SK-N-SH (cell line): ENCODE measurements around the gene EVI2B.

Source experiments
- CHD2 ChIP-seq: fragments of 150-350 bp; IDR thresholded peaks from 2 replicates; pipeline ENCODE4 v1.6.1; 2018; ENCODE audit warnings: low read length; ENCODE audit not compliant: partially characterized antibody
- CTCF ChIP-seq: fragments of 200-600 bp; sonication (generic); IDR thresholded peaks from 2 replicates; pipeline ENCODE4 v1.6.1; 2017; ENCODE audit warnings: antibody characterized with exemption, mild to moderate bottlenecking, moderate library complexity
- EP300 ChIP-seq, 2 experiments: IDR thresholded peaks; 2 replicates each; pipeline versions ENCODE4 v1.4.0 to v1.6.1; 2012; ENCODE audit warnings: borderline replicate concordance in 1 of 2, low read depth in 1 of 2, low read length in 1 of 2
- EZH2phosphoT487 ChIP-seq: fragments of 200-600 bp; sonication (generic); IDR thresholded peaks from 2 replicates; pipeline ENCODE4 v1.6.1; 2017; ENCODE audit warnings: low read depth, mixed run types, mild to moderate bottlenecking, antibody characterized with exemption, moderate library complexity, borderline replicate concordance
- FOXJ3 ChIP-seq: sonication (generic); formaldehyde crosslinking; IDR thresholded peaks from 2 replicates; pipeline ENCODE4 v1.5.1; 2020; ENCODE audit warnings: mild to moderate bottlenecking, missing genetic modification reagents
- IRF3 ChIP-seq: fragments of 150-350 bp; IDR thresholded peaks from 2 replicates; pipeline ENCODE4 v1.6.1; 2016; ENCODE audit warnings: mild to moderate bottlenecking, low read depth, low read length
- POLR2AphosphoS5 ChIP-seq: IDR thresholded peaks from 2 replicates; pipeline ENCODE4 v1.6.1; 2012; ENCODE audit warnings: low read depth, low read length
- RCOR1 ChIP-seq: fragments of 150-350 bp; IDR thresholded peaks from 2 replicates; pipeline ENCODE4 v1.6.1; 2017; ENCODE audit warnings: antibody characterized with exemption, low read length
- RFX5 ChIP-seq: IDR thresholded peaks from 2 replicates; pipeline ENCODE4 v1.6.1; 2012; ENCODE audit warnings: mild to moderate bottlenecking, improper control_type of control experiment, low read length
- SMC3 ChIP-seq: IDR thresholded peaks from 2 replicates; pipeline ENCODE4 v1.6.1; 2012; ENCODE audit warnings: low read depth, low read length, improper control_type of control experiment
- TAF1 ChIP-seq: IDR thresholded peaks from 2 replicates; pipeline ENCODE4 v1.6.1; 2012; ENCODE audit warnings: low read depth, mild to moderate bottlenecking, low read length, moderate library complexity, borderline replicate concordance
- USF1 ChIP-seq: IDR thresholded peaks from 2 replicates; pipeline ENCODE4 v1.4.0; 2012; ENCODE audit warnings: low read depth, borderline replicate concordance
- YY1 ChIP-seq: IDR thresholded peaks from 2 replicates; pipeline ENCODE4 v1.4.0; 2012; ENCODE audit warnings: low read depth, mild to moderate bottlenecking

GRCh38 chr17:31314782-31315100 is 887 bp upstream of the EVI2B start:
- TF ChIP-seq CTCF (no peak), RCOR1 (no peak), SMC3 (no peak), YY1 (no peak), FOXJ3 (no peak), TAF1 (no peak), EP300 (IDR thresholded peaks at IDR 0.05; ENCODE audit: borderline replicate concordance in 1 of 2, low read depth in 1 of 2, low read length in 1 of 2) (no peak), IRF3 (no peak), CHD2 (no peak), POLR2AphosphoS5 (no peak), EZH2phosphoT487 (no peak), USF1 (no peak), RFX5 (no peak)
